ENCODE measurements around the gene ACOT9.
"Not testable (repeated sequence)": the region's sequence is repeated elsewhere in the genome, so short reads cannot be mapped to it uniquely, and the experiment has no call there.

The ACOT9 gene

GRCh38 chrX:23742697-23743622 is at the start of gene ACOT9:
ACOT9 (minus strand) TSS chrX:23743276; CDS start chrX:23743144, 132 bp downstream.
- peak; percentile 81 for DNase-seq (ENCODE audit: low read depth)

- no peak for DNase-seq (ENCODE audit: low read depth)
Measured at GRCh38 chrX:23790155-23790497, 47.0 kb upstream of the ACOT9 start.

- DNase-seq (ENCODE audit: low read depth), result no peak
Measured at GRCh38 chrX:23789386-23790154, 46.5 kb upstream of the ACOT9 start.

- DNase-seq (ENCODE audit: low read depth), result no peak
Measured at GRCh38 chrX:23788946-23789345, 45.9 kb upstream of the ACOT9 start.

GRCh38 chrX:23788521-23788920 is 45.4 kb upstream of the ACOT9 start:
- no peak for DNase-seq (ENCODE audit: low read depth)

- DNase-seq (ENCODE audit: low read depth), result no peak
Measured at GRCh38 chrX:23787745-23788118, 44.7 kb upstream of the ACOT9 start.

GRCh38 chrX:23786268-23786815 is 43.3 kb upstream of the ACOT9 start:
- DNase-seq (ENCODE audit: low read depth), result no peak

GRCh38 chrX:23785580-23785979 is 42.5 kb upstream of the ACOT9 start:
- no peak for DNase-seq (ENCODE audit: low read depth)

- no peak for DNase-seq (ENCODE audit: low read depth)
Measured at GRCh38 chrX:23784470-23785331, 41.6 kb upstream of the ACOT9 start.

- no peak for DNase-seq (ENCODE audit: low read depth)
Measured at GRCh38 chrX:23783589-23784469, 40.8 kb upstream of the ACOT9 start.

GRCh38 chrX:23782863-23783588 is 40.0 kb upstream of the ACOT9 start, which contains the start of gene SAT1:
SAT1 (plus strand) TSS chrX:23783173; CDS start chrX:23783352, 179 bp downstream.
- no peak for DNase-seq (ENCODE audit: low read depth)

- no peak for DNase-seq (ENCODE audit: low read depth)
Measured at GRCh38 chrX:23782455-23782854, 39.4 kb upstream of the ACOT9 start.

GRCh38 chrX:23779025-23779424 is 35.9 kb upstream of the ACOT9 start:
- no peak for DNase-seq (ENCODE audit: low read depth)

- no peak for DNase-seq (ENCODE audit: low read depth)
Measured at GRCh38 chrX:23776363-23776762, 33.3 kb upstream of the ACOT9 start.

GRCh38 chrX:23773601-23774175 is 30.6 kb upstream of the ACOT9 start:
- DNase-seq (ENCODE audit: low read depth), result no peak

GRCh38 chrX:23771086-23771485 is 28.0 kb upstream of the ACOT9 start:
- DNase-seq (ENCODE audit: low read depth), result not testable (repeated sequence)

GRCh38 chrX:23770142-23770541 is 27.1 kb upstream of the ACOT9 start:
- no peak for DNase-seq (ENCODE audit: low read depth)

- no peak for DNase-seq (ENCODE audit: low read depth)
Measured at GRCh38 chrX:23766650-23767551, 23.8 kb upstream of the ACOT9 start.

- no peak for DNase-seq (ENCODE audit: low read depth)
Measured at GRCh38 chrX:23765868-23766267, 22.8 kb upstream of the ACOT9 start.

All from non-pigmented ciliary epithelial cell (primary cell).